ENCODE data around the gene TMEM168.

The TMEM168 gene

GRCh38 chr7:112748381-112748780 is 41.8 kb downstream of the TMEM168 start:
- no peak overlapping the region for H2BK120ac ChIP-seq (ENCODE audit: low read depth, low read length)
- H3K18ac ChIP-seq (ENCODE audit: low read length): no peak overlapping the region
- no peak overlapping the region for H4K8ac ChIP-seq (ENCODE audit: low read depth, low read length)
- H3K27ac ChIP-seq (ENCODE audit: low read depth, low read length): no peak overlapping the region
- H3K9ac ChIP-seq (ENCODE audit: low read length): no peak overlapping the region
- no peak overlapping the region for H2AK5ac ChIP-seq (ENCODE audit: low read length)
- H3K56ac ChIP-seq (ENCODE audit: low read length): no peak overlapping the region
- H3K79me2 ChIP-seq (ENCODE audit: control insufficient read depth, insufficient read depth, low read length): no peaks in the 10 kb centered on the region
- H3K36me3 ChIP-seq (ENCODE audit: control insufficient read depth, insufficient read depth, low read length): no peaks in the 10 kb centered on the region
- H3K27me3 ChIP-seq (ENCODE audit: insufficient read depth, low read length, poor library complexity): no peaks in the 10 kb centered on the region
- no peak overlapping the region for H3K23ac ChIP-seq (ENCODE audit: low read length)
- no peak overlapping the region for H3K4me3 ChIP-seq (ENCODE audit: low read length)
- H4K5ac ChIP-seq (ENCODE audit: low read length): no peak overlapping the region
- no peak overlapping the region for H2BK15ac ChIP-seq (replicated peaks; ENCODE audit: low read depth)
- DNase-seq: no peak
- H3K4me2 ChIP-seq (ENCODE audit: low read length): no peak overlapping the region
- no peaks in the 10 kb centered on the region for H3K4me1 ChIP-seq (ENCODE audit: control insufficient read depth, low read depth, low read length)
- H3K4ac ChIP-seq (ENCODE audit: low read depth, low read length): no peak overlapping the region
- H3K79me1 ChIP-seq (ENCODE audit: low read length): no peaks in the 10 kb centered on the region
- no peak overlapping the region for H2BK5ac ChIP-seq (ENCODE audit: low read length)

GRCh38 chr7:112745635-112746034 is 44.6 kb downstream of the TMEM168 start:
- no peak overlapping the region for H4K5ac ChIP-seq (ENCODE audit: low read length)
- H3K56ac ChIP-seq (ENCODE audit: low read length): no peak overlapping the region
- no peak overlapping the region for H2BK120ac ChIP-seq (ENCODE audit: low read depth, low read length)
- no peak overlapping the region for H3K18ac ChIP-seq (ENCODE audit: low read length)
- no peak overlapping the region for H2BK15ac ChIP-seq (replicated peaks; ENCODE audit: low read depth)
- H4K8ac ChIP-seq (ENCODE audit: low read depth, low read length): no peak overlapping the region
- no peak overlapping the region for H2BK5ac ChIP-seq (ENCODE audit: low read length)
- no peaks in the 10 kb centered on the region for H3K79me2 ChIP-seq (ENCODE audit: control insufficient read depth, insufficient read depth, low read length)
- no peak overlapping the region for H3K4ac ChIP-seq (ENCODE audit: low read depth, low read length)
- no peak overlapping the region for H3K4me2 ChIP-seq (ENCODE audit: low read length)
- no CpG with 5 or more reads among the region's 1 CpG for WGBS (ENCODE audit: extremely low coverage, insufficient coverage, low lambda C conversion rate)
- H3K4me3 ChIP-seq (ENCODE audit: low read length): no peak overlapping the region
- no peak overlapping the region for H3K9ac ChIP-seq (ENCODE audit: low read length)
- no peak overlapping the region for H3K27ac ChIP-seq (ENCODE audit: low read depth, low read length)
- no peak for DNase-seq
- H3K23ac ChIP-seq (ENCODE audit: low read length): no peak overlapping the region
- no peak overlapping the region for H2AK5ac ChIP-seq (ENCODE audit: low read length)
- no peaks in the 10 kb centered on the region for H3K27me3 ChIP-seq (ENCODE audit: insufficient read depth, low read length, poor library complexity)
- H3K79me1 ChIP-seq (ENCODE audit: low read length): no peaks in the 10 kb centered on the region
- H3K36me3 ChIP-seq (ENCODE audit: control insufficient read depth, insufficient read depth, low read length): no peaks in the 10 kb centered on the region
- H3K4me1 ChIP-seq (ENCODE audit: control insufficient read depth, low read depth, low read length): no peaks in the 10 kb centered on the region

- Histone ChIP-seq H3K4me2 (ENCODE audit: low read length) (no peak overlapping the region), H2BK15ac (replicated peaks; ENCODE audit: low read depth) (no peak overlapping the region), H3K27ac (ENCODE audit: low read depth, low read length) (no peak overlapping the region), H3K4ac (ENCODE audit: low read depth, low read length) (no peak overlapping the region), H3K4me1 (ENCODE audit: control insufficient read depth, low read depth, low read length) (no peaks in the 10 kb centered on the region), H4K5ac (ENCODE audit: low read length) (no peak overlapping the region), H3K36me3 (ENCODE audit: control insufficient read depth, insufficient read depth, low read length) (no peaks in the 10 kb centered on the region), H3K56ac (ENCODE audit: low read length) (no peak overlapping the region), H3K27me3 (ENCODE audit: insufficient read depth, low read length, poor library complexity) (no peaks in the 10 kb centered on the region), H2BK120ac (ENCODE audit: low read depth, low read length) (no peak overlapping the region), H3K23ac (ENCODE audit: low read length) (no peak overlapping the region), H3K18ac (ENCODE audit: low read length) (no peak overlapping the region), H4K8ac (ENCODE audit: low read depth, low read length) (no peak overlapping the region), H3K4me3 (ENCODE audit: low read length) (no peak overlapping the region), H2AK5ac (ENCODE audit: low read length) (no peak overlapping the region), H3K79me2 (ENCODE audit: control insufficient read depth, insufficient read depth, low read length) (no peaks in the 10 kb centered on the region), H3K79me1 (ENCODE audit: low read length) (no peaks in the 10 kb centered on the region), H3K9ac (ENCODE audit: low read length) (no peak overlapping the region), H2BK5ac (ENCODE audit: low read length) (no peak overlapping the region)
- DNase-seq: no peak
- WGBS (ENCODE audit: extremely low coverage, insufficient coverage, low lambda C conversion rate): no CpG with 5 or more reads among the region's 2 CpGs
Measured at GRCh38 chr7:112744818-112745217, 45.4 kb downstream of the TMEM168 start.

- Histone ChIP-seq H3K4me3 (ENCODE audit: low read length) (no peak overlapping the region), H3K79me2 (ENCODE audit: control insufficient read depth, insufficient read depth, low read length) (no peaks in the 10 kb centered on the region), H3K27me3 (ENCODE audit: insufficient read depth, low read length, poor library complexity) (no peaks in the 10 kb centered on the region), H3K56ac (ENCODE audit: low read length) (no peak overlapping the region), H3K79me1 (ENCODE audit: low read length) (no peaks in the 10 kb centered on the region), H2BK15ac (replicated peaks; ENCODE audit: low read depth) (no peak overlapping the region), H3K27ac (ENCODE audit: low read depth, low read length) (no peak overlapping the region), H3K36me3 (ENCODE audit: control insufficient read depth, insufficient read depth, low read length) (no peaks in the 10 kb centered on the region), H4K5ac (ENCODE audit: low read length) (no peak overlapping the region), H4K8ac (ENCODE audit: low read depth, low read length) (no peak overlapping the region), H3K4ac (ENCODE audit: low read depth, low read length) (no peak overlapping the region), H3K9ac (ENCODE audit: low read length) (no peak overlapping the region), H2AK5ac (ENCODE audit: low read length) (no peak overlapping the region), H3K23ac (ENCODE audit: low read length) (no peak overlapping the region), H2BK5ac (ENCODE audit: low read length) (no peak overlapping the region), H3K4me1 (ENCODE audit: control insufficient read depth, low read depth, low read length) (no peaks in the 10 kb centered on the region), H2BK120ac (ENCODE audit: low read depth, low read length) (no peak overlapping the region), H3K18ac (ENCODE audit: low read length) (no peak overlapping the region), H3K4me2 (ENCODE audit: low read length) (no peak overlapping the region)
- DNase-seq: peak; percentile 59
- WGBS (ENCODE audit: extremely low coverage, insufficient coverage, low lambda C conversion rate): no CpG with 5 or more reads among the region's 1 CpG
Measured at GRCh38 chr7:112743811-112744210, 46.4 kb downstream of the TMEM168 start.

- Histone ChIP-seq H3K4ac (ENCODE audit: low read depth, low read length) (no peak overlapping the region), H3K4me1 (ENCODE audit: control insufficient read depth, low read depth, low read length) (no peaks in the 10 kb centered on the region), H2BK5ac (ENCODE audit: low read length) (no peak overlapping the region), H3K4me3 (ENCODE audit: low read length) (no peak overlapping the region), H3K4me2 (ENCODE audit: low read length) (no peak overlapping the region), H4K8ac (ENCODE audit: low read depth, low read length) (no peak overlapping the region), H3K36me3 (ENCODE audit: control insufficient read depth, insufficient read depth, low read length) (no peaks in the 10 kb centered on the region), H3K27ac (ENCODE audit: low read depth, low read length) (no peak overlapping the region), H4K5ac (ENCODE audit: low read length) (no peak overlapping the region), H2BK15ac (replicated peaks; ENCODE audit: low read depth) (no peak overlapping the region), H3K56ac (ENCODE audit: low read length) (no peak overlapping the region), H2AK5ac (ENCODE audit: low read length) (no peak overlapping the region), H3K27me3 (ENCODE audit: insufficient read depth, low read length, poor library complexity) (no peaks in the 10 kb centered on the region), H3K9ac (ENCODE audit: low read length) (no peak overlapping the region), H3K18ac (ENCODE audit: low read length) (no peak overlapping the region), H3K23ac (ENCODE audit: low read length) (no peak overlapping the region), H2BK120ac (ENCODE audit: low read depth, low read length) (no peak overlapping the region), H3K79me1 (ENCODE audit: low read length) (no peaks in the 10 kb centered on the region), H3K79me2 (ENCODE audit: control insufficient read depth, insufficient read depth, low read length) (no peaks in the 10 kb centered on the region)
- WGBS (ENCODE audit: extremely low coverage, insufficient coverage, low lambda C conversion rate): no CpG with 5 or more reads among the region's 2 CpGs
- DNase-seq: no peak
Measured at GRCh38 chr7:112740667-112741066, 49.5 kb downstream of the TMEM168 start.

- H3K9ac ChIP-seq (ENCODE audit: low read length): no peak overlapping the region
- no peak overlapping the region for H4K5ac ChIP-seq (ENCODE audit: low read length)
- H2BK120ac ChIP-seq (ENCODE audit: low read depth, low read length): no peak overlapping the region
- H3K4me3 ChIP-seq (ENCODE audit: low read length): no peak overlapping the region
- no peaks in the 10 kb centered on the region for H3K4me1 ChIP-seq (ENCODE audit: control insufficient read depth, low read depth, low read length)
- H4K8ac ChIP-seq (ENCODE audit: low read depth, low read length): no peak overlapping the region
- H2BK15ac ChIP-seq (replicated peaks; ENCODE audit: low read depth): no peak overlapping the region
- no peak overlapping the region for H3K18ac ChIP-seq (ENCODE audit: low read length)
- no peaks in the 10 kb centered on the region for H3K36me3 ChIP-seq (ENCODE audit: control insufficient read depth, insufficient read depth, low read length)
- H3K4me2 ChIP-seq (ENCODE audit: low read length): no peak overlapping the region
- WGBS (ENCODE audit: extremely low coverage, insufficient coverage, low lambda C conversion rate): no CpG with 5 or more reads among the region's 3 CpGs
- H2AK5ac ChIP-seq (ENCODE audit: low read length): no peak overlapping the region
- H3K79me2 ChIP-seq (ENCODE audit: control insufficient read depth, insufficient read depth, low read length): no peaks in the 10 kb centered on the region
- no peak overlapping the region for H3K56ac ChIP-seq (ENCODE audit: low read length)
- H3K27ac ChIP-seq (ENCODE audit: low read depth, low read length): no peak overlapping the region
- H3K4ac ChIP-seq (ENCODE audit: low read depth, low read length): no peak overlapping the region
- no peaks in the 10 kb centered on the region for H3K79me1 ChIP-seq (ENCODE audit: low read length)
- H3K27me3 ChIP-seq (ENCODE audit: insufficient read depth, low read length, poor library complexity): no peaks in the 10 kb centered on the region
- H3K23ac ChIP-seq (ENCODE audit: low read length): no peak overlapping the region
- no peak overlapping the region for H2BK5ac ChIP-seq (ENCODE audit: low read length)
- DNase-seq: no peak
Measured at GRCh38 chr7:112739436-112740180, 50.6 kb downstream of the TMEM168 start.

Measured in mesendoderm (in vitro differentiated cells).